Body of pancreas (tissue), 4 donors: Measurements from ENCODE around the gene KATNIP. TPM values are rescaled to one million over a fixed set of nuclear protein-coding genes. Genes with fewer than 3 reads are reported as not detected.
A peak's percentile ranks its signal among the peaks of the same experiment; 100 is the strongest.

Source experiments
- ATAC-seq: fragments of 150-250 bp; one replicate; pipeline ENCODE4 v1.9.1; 2016
- DNase-seq, 4 donors: peaks; one replicate each; pipeline ENCODE4 v3.0.0-alpha.2; 2019
- H3K27ac ChIP-seq, 4 donors: fragments of 200-600 bp; sonication (generic); 1 replicate in 3 of 4; 2 replicates in 1 of 4; pipeline versions ENCODE4 v1.5.1 to v1.6.1; 2016 to 2019; ENCODE audit warnings: mild to moderate bottlenecking in 1 of 4, mixed read lengths in 1 of 4, moderate library complexity in 1 of 4
- H3K27me3 ChIP-seq, 2 donors: fragments of 200-600 bp; sonication (generic); one replicate each; pipeline ENCODE4 v1.6.0; 2016; ENCODE audit warnings: mild to moderate bottlenecking in 1 of 2
- H3K36me3 ChIP-seq, 2 donors: fragments of 200-600 bp; sonication (generic); replicated peaks in 1 of 2; 2 replicates each; pipeline ENCODE4 v1.5.1; 2016; ENCODE audit warnings: low read depth in 2 of 2; ENCODE audit not compliant: insufficient read depth in 1 of 2
- H3K4me1 ChIP-seq: fragments of 200-600 bp; sonication (generic); one replicate; pipeline ENCODE4 v1.6.0; 2016
- H3K4me3 ChIP-seq, 2 donors: fragments of 200-600 bp; sonication (generic); 1 replicate in 1 of 2; 2 replicates in 1 of 2; pipeline ENCODE4 v1.5.1; 2016 to 2019
- H3K9me3 ChIP-seq, 3 donors: fragments of 200-600 bp; sonication (generic); 1 replicate in 2 of 3; 2 replicates in 1 of 3; pipeline ENCODE4 v1.5.1; 2016
- POLR2A ChIP-seq, 3 donors: fragments of 450-650 bp; IDR thresholded peaks; one replicate each; pipeline ENCODE4 v1.6.1; 2016; ENCODE audit warnings: antibody characterized with exemption in 3 of 3, mild to moderate bottlenecking in 2 of 3
- WGBS, 2 donors: methylation state at CpG; one replicate each; pipeline ENCODE4 v1.1.5; 2017; 5-methylcytosine and 5-hydroxymethylcytosine counted together
- intact Hi-C: fragments of 100-400 bp; cut with DNase I; formaldehyde crosslinking; loops from one replicate; pipeline ENCODE4 v1.15.1; 2023
- total RNA-seq, 2 donors: library from RNA; depleted of rRNA; stranded (reverse); fragments of >200 nt; gene quantifications; one replicate each; pipeline ENCODE4 v1.1.0, GENCODE V29; 2016
- TF ChIP-seq, protein P1 (sequence below), 7 experiments: fragments of 450-650 bp in 4 of 7; fragments of 200-600 bp in 3 of 7; sonication (generic) in 3 of 7; IDR thresholded peaks; one replicate each; pipeline ENCODE4 v1.5.1; 2016 to 2019; ENCODE audit warnings: antibody characterized with exemption in 7 of 7

KATNIP gene
- total RNA-seq, 2 donors from 2014 or later: 23.4 to 25.7 TPM

DNA sequence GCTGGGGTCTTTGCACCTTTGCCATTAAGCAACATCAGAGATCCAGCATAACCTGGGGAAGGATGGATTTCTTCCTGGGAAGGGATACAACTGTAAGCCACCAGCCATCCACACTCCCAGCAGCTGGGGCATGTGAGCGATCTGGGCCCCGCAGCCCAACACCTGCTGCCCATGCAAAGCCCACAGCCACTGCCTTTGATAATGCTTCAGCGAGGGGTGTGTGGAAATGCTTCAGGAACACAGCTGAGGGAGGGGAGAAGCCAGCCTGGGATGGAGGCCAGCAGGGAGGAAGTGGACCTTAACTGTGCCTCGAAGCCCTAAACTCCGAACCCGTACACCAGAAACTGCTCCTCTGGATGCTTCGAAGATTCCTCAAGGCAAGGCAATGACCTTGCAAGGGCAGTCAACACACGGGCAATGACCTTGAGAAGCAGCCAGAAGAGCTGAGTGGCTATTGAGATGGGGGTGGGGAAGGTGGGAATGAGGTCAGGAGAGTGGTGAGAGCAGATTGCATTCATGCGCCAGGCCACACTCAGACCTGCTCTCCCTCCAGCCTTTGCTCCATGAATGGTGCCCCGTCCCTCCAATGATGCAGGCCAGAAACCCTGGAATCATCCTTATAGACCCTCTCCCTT, 49.1 kb downstream of the KATNIP start:
- TF ChIP-seq POLR2A (IDR thresholded peaks at IDR 0.05): no peak
- TF ChIP-seq, protein P1, sequence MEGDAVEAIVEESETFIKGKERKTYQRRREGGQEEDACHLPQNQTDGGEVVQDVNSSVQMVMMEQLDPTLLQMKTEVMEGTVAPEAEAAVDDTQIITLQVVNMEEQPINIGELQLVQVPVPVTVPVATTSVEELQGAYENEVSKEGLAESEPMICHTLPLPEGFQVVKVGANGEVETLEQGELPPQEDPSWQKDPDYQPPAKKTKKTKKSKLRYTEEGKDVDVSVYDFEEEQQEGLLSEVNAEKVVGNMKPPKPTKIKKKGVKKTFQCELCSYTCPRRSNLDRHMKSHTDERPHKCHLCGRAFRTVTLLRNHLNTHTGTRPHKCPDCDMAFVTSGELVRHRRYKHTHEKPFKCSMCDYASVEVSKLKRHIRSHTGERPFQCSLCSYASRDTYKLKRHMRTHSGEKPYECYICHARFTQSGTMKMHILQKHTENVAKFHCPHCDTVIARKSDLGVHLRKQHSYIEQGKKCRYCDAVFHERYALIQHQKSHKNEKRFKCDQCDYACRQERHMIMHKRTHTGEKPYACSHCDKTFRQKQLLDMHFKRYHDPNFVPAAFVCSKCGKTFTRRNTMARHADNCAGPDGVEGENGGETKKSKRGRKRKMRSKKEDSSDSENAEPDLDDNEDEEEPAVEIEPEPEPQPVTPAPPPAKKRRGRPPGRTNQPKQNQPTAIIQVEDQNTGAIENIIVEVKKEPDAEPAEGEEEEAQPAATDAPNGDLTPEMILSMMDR (IDR thresholded peaks at IDR 0.05): no peak
- Histone ChIP-seq H3K27ac (no peak overlapping the region), H3K4me3 (no peak overlapping the region), H3K27me3 (no peaks in the 10 kb centered on the region), H3K4me1 (peaks cover 46% of the 10 kb centered on the region), H3K9me3 (no peaks in the 10 kb centered on the region), H3K36me3 (no peaks in the 10 kb centered on the region)
- WGBS, 2 donors: 61 to 89% methylated on average over 7 to 10 of the region's 10 CpGs
- DNase-seq (peak in 3 of 4 donors; percentile 16 to 53 (median 25)), ATAC-seq (no peak)
- intact Hi-C loops: no loop called here

DNA sequence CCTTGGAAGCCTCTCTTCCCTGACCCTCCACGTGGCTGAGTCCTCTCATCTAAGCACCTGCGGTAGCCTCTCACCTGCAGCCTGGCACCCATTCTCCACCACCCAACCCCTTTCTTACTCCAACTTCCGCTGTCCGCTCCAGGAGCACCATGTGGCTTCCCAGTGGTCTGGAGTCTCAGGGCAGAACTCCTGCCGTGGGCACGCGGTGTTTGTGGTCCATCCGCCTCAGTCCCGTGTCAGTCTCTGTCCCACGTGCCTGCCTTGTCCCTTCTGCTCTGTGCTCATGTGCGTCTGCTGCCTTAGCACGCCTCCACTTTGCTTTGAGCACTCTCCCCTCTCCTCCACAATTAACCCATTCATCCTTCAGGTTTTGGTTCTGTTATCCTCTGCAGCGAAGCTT, 49.7 kb downstream of the KATNIP start:
- Histone ChIP-seq H3K27ac (no peak overlapping the region), H3K9me3 (no peaks in the 10 kb centered on the region), H3K36me3 (no peaks in the 10 kb centered on the region), H3K4me1 (peaks cover 40% of the 10 kb centered on the region), H3K27me3 (no peaks in the 10 kb centered on the region), H3K4me3 (no peak overlapping the region)
- intact Hi-C loops: no loop called here
- 92% methylated on average over 13 of the region's 13 CpGs for WGBS, 2 donors
- DNase-seq (no peak), ATAC-seq (no peak)
- no peak for TF ChIP-seq POLR2A (IDR thresholded peaks at IDR 0.05)
- TF ChIP-seq, protein P1 (IDR thresholded peaks at IDR 0.05): no peak

Other genes with a start within 250 kb of the KATNIP start
- gene IL4R, start 236.2 kb upstream of the KATNIP start, total RNA-seq: 100 to 1,000 TPM in 1 of 2 donors, 10 to 100 TPM in 1; 29.7 to 236 TPM
- under 1 TPM in 1 of 2 donors, not detected in 1; 0.26 TPM for gene IL21R, start 148.0 kb upstream of the KATNIP start, total RNA-seq
- 100 to 1,000 TPM in 1 of 2 donors, 10 to 100 TPM in 1; 38.7 to 161 TPM for gene GTF3C1, start 231 bp upstream of the KATNIP start, total RNA-seq